Neural cell (in vitro differentiated cells): ENCODE data around the gene PEX11B. TPM values are rescaled to one million over a fixed set of nuclear protein-coding genes. Genes with fewer than 3 reads are reported as not detected.

Source experiments
- H2AFZ ChIP-seq: fragments of 200-600, 300-800 bp; sonication (generic), shearing (Covaris generic); 2 replicates; pipeline ENCODE4 v1.6.0; 2014; ENCODE audit warnings: low read depth, mild to moderate bottlenecking, antibody characterized with exemption, low read length, moderate library complexity
- H3F3A ChIP-seq: fragments of 200-600 bp; shearing (Covaris generic); 2 replicates; pipeline ENCODE4 v1.6.1; 2016; ENCODE audit warnings: mild to moderate bottlenecking, moderate library complexity, mixed read lengths, antibody characterized with exemption, low read length; ENCODE audit not compliant: insufficient read depth, poor library complexity, severe bottlenecking
- H3K27ac ChIP-seq: fragments of 200-600, 300-800 bp; sonication (generic), shearing (Covaris generic); 2 replicates; pipeline ENCODE4 v1.5.1; 2014; ENCODE audit warnings: mild to moderate bottlenecking, low read length, moderate library complexity
- H3K27me3 ChIP-seq: fragments of 300-800, 200-600 bp; sonication (generic), shearing (Covaris generic); 2 replicates; pipeline ENCODE4 v1.6.0; 2014; ENCODE audit warnings: mild to moderate bottlenecking, low read depth, low read length, moderate library complexity; ENCODE audit not compliant: insufficient read depth
- H3K36me3 ChIP-seq: fragments of 300-800, 200-600 bp; sonication (generic), shearing (Covaris generic); 2 replicates; pipeline ENCODE4 v1.5.1; 2014; ENCODE audit warnings: mild to moderate bottlenecking, antibody characterized with exemption, low read length, moderate library complexity; ENCODE audit not compliant: insufficient read depth
- H3K4me2 ChIP-seq: fragments of 300-800, 200-600 bp; sonication (generic), shearing (Covaris generic); 2 replicates; pipeline ENCODE4 v1.6.0; 2014; ENCODE audit warnings: mild to moderate bottlenecking, low read length
- H3K4me3 ChIP-seq: fragments of 300-800, 200-600 bp; sonication (generic), shearing (Covaris generic); 2 replicates; pipeline ENCODE4 v1.5.1; 2014; ENCODE audit warnings: mild to moderate bottlenecking, low read length, moderate library complexity
- H3K79me2 ChIP-seq: fragments of 200-600 bp; shearing (Covaris generic); replicated peaks from 2 replicates; pipeline ENCODE4 v1.6.0; 2014; ENCODE audit warnings: mild to moderate bottlenecking, low read length, moderate library complexity; ENCODE audit not compliant: insufficient read depth
- H3K9ac ChIP-seq: fragments of 300-800, 200-600 bp; sonication (generic), shearing (Covaris generic); 2 replicates; pipeline ENCODE4 v1.6.1; 2016; ENCODE audit warnings: mild to moderate bottlenecking, low read length, mixed read lengths
- H3K9me2 ChIP-seq: fragments of 200-600 bp; shearing (Covaris generic); 2 replicates; pipeline ENCODE4 v1.6.1; 2016; ENCODE audit warnings: mild to moderate bottlenecking, low read length, mixed read lengths; ENCODE audit not compliant: insufficient read depth
- H3K9me3 ChIP-seq: fragments of 200-600, 300-800 bp; sonication (generic), shearing (Covaris generic); 2 replicates; pipeline ENCODE4 v1.6.1; 2016; ENCODE audit warnings: mild to moderate bottlenecking, mixed run types, low read length, moderate library complexity, mixed read lengths
- H4K20me1 ChIP-seq: fragments of 200-600 bp; shearing (Covaris generic); 2 replicates; pipeline ENCODE4 v1.6.1; 2016; ENCODE audit warnings: mild to moderate bottlenecking, mixed run types; ENCODE audit not compliant: insufficient read depth
- CTCF ChIP-seq: fragments of 450-650 bp; IDR thresholded peaks from 2 replicates; pipeline ENCODE4 v1.5.1; 2014; ENCODE audit warnings: antibody characterized with exemption, mild to moderate bottlenecking, moderate library complexity; ENCODE audit not compliant: poor library complexity, severe bottlenecking
- POLR2AphosphoS5 ChIP-seq: IDR thresholded peaks from 2 replicates; pipeline ENCODE4 v1.6.1; 2012
- SMC3 ChIP-seq: fragments of 450-650 bp; conservative IDR thresholded peaks from 2 replicates; pipeline ENCODE4 v1.6.1; 2014; ENCODE audit warnings: antibody characterized with exemption, mild to moderate bottlenecking, moderate library complexity; ENCODE audit not compliant: poor library complexity
- polyA plus RNA-seq: library from polyadenylated mRNA; depleted of rRNA; stranded (reverse); fragments of >200 nt; gene quantifications from 2 replicates; pipeline ENCODE4 v1.2.3, GENCODE V29; 2014

PEX11B gene
- polyA plus RNA-seq, 1 donor from 2014 or later, result 52.4 TPM

GRCh38 chr1:145863282-145864018 lies 55.1 kb downstream of the PEX11B start:
- Histone ChIP-seq H2AFZ (no peak overlapping the region), H3K27ac (no peak overlapping the region), H3K9me3 (no peaks in the 10 kb centered on the region)

More at GRCh38 chr1:145863282-145864018, 55.1 kb downstream of the PEX11B start:
- TF ChIP-seq SMC3, result no peak
- no peak for TF ChIP-seq POLR2AphosphoS5
- no peak for TF ChIP-seq CTCF
- H3K4me2 ChIP-seq, result no peak overlapping the region
- no peaks in the 10 kb centered on the region for H3K27me3 ChIP-seq
- H3F3A ChIP-seq, result no peaks in the 10 kb centered on the region
- no peaks in the 10 kb centered on the region for H3K79me2 ChIP-seq
- no peak overlapping the region for H3K4me3 ChIP-seq
- no peaks in the 10 kb centered on the region for H3K9me2 ChIP-seq
- H3K9ac ChIP-seq, result no peak overlapping the region
- H4K20me1 ChIP-seq, result no peaks in the 10 kb centered on the region
- no peaks in the 10 kb centered on the region for H3K36me3 ChIP-seq

Other genes with a start within 250 kb of the PEX11B start
- gene PDZK1, start 211.3 kb downstream of the PEX11B start, polyA plus RNA-seq, result 0.88 TPM in 1 of 2 replicates, not detected in the other
- 1.5 TPM in 1 of 2 replicates, not detected in the other for gene CD160, start 199.2 kb downstream of the PEX11B start, polyA plus RNA-seq
- gene RNF115, start 94.6 kb downstream of the PEX11B start, polyA plus RNA-seq, result 22.3 and 25.7 TPM in 2 replicates
- 30.1 and 33.1 TPM in 2 replicates for gene POLR3C, start 94.5 kb downstream of the PEX11B start, polyA plus RNA-seq
- gene NUDT17, start 73.1 kb downstream of the PEX11B start, polyA plus RNA-seq, result 4.5 and 5.4 TPM in 2 replicates
- 15.0 and 16.5 TPM in 2 replicates for gene PIAS3, start 59.6 kb downstream of the PEX11B start, polyA plus RNA-seq
- 0.16 TPM in 1 of 2 replicates, not detected in the other for gene ANKRD35, start 32.9 kb downstream of the PEX11B start, polyA plus RNA-seq
- gene ITGA10, start 8.7 kb downstream of the PEX11B start, polyA plus RNA-seq, result 0.84 and 0.94 TPM in 2 replicates
- 301 and 366 TPM in 2 replicates for gene RBM8A, start 8.8 kb upstream of the PEX11B start, polyA plus RNA-seq
- gene LIX1L, start 39.3 kb upstream of the PEX11B start, polyA plus RNA-seq, result 15.7 and 17.0 TPM in 2 replicates
- gene ANKRD34A, start 45.9 kb upstream of the PEX11B start, polyA plus RNA-seq, result 0.16 and 1.7 TPM in 2 replicates
- 37.5 and 38.6 TPM in 2 replicates for gene POLR3GL, start 46.0 kb upstream of the PEX11B start, polyA plus RNA-seq
- 140 and 165 TPM in 2 replicates for gene TXNIP, start 77.9 kb upstream of the PEX11B start, polyA plus RNA-seq
- not detected in 2 replicates for gene HJV, start 103.0 kb upstream of the PEX11B start, polyA plus RNA-seq
- 0.26 and 0.34 TPM in 2 replicates for gene NBPF10, start 226.1 kb upstream of the PEX11B start, polyA plus RNA-seq